H1 (cell line): ENCODE measurements around the gene SSTR4. TPM values are rescaled to one million over a fixed set of nuclear protein-coding genes. Genes with fewer than 3 reads are reported as not detected.
A peak's percentile ranks its signal among the peaks of the same experiment; 100 is the strongest.

ENCODE experiments used
- CTCF ChIA-PET: fragments of 300-600 bp; sonication (Branson Sonifier 250); formaldehyde crosslinking; loops from one replicate; lab custom pipeline; 2021; ENCODE audit not compliant: partially characterized antibody; lab: Charles Lee
- POLR2A ChIA-PET: fragments of 300-600 bp; sonication (Branson Sonifier 250); formaldehyde crosslinking; loops from one replicate; lab custom pipeline; 2021; ENCODE audit warnings: inconsistent platforms; ENCODE audit not compliant: partially characterized antibody; lab: Charles Lee
- DNase-seq, 2 experiments: peaks; one replicate each; pipeline versions ENCODE4 v3.0.0 to v3.0.0-alpha.2; 2010 to 2022; ENCODE audit warnings: low spot score in 2 of 2, low read depth in 1 of 2, mixed read lengths in 1 of 2
- FAIRE-seq: peaks from 2 replicates; lab custom pipeline; 2011; peaks lifted over from hg19 to GRCh38; lab: Jason Lieb, UNC
- H2AFZ ChIP-seq: 2 replicates; pipeline ENCODE4 v1.8.1; 2012; ENCODE audit warnings: low read length, inconsistent platforms
- H2AK5ac ChIP-seq: 2 replicates; pipeline ENCODE4 v1.6.1; 2013; ENCODE audit warnings: low read depth, low read length
- H2BK120ac ChIP-seq: replicated peaks from 2 replicates; pipeline ENCODE3; 2013; ENCODE audit warnings: low read depth, low read length, inconsistent platforms
- H2BK12ac ChIP-seq: 2 replicates; pipeline ENCODE4 v1.6.1; 2013; ENCODE audit warnings: low read depth, low read length
- H2BK15ac ChIP-seq: 2 replicates; pipeline ENCODE4 v1.6.1; 2013; ENCODE audit warnings: low read length
- H2BK20ac ChIP-seq: 2 replicates; pipeline ENCODE4 v1.6.1; 2013; ENCODE audit warnings: low read length
- H2BK5ac ChIP-seq: 2 replicates; pipeline ENCODE4 v1.6.1; 2013; ENCODE audit warnings: low read depth, low read length
- H3K14ac ChIP-seq: 2 replicates; pipeline ENCODE4 v1.6.1; 2013; ENCODE audit warnings: inconsistent platforms; ENCODE audit not compliant: insufficient read length
- H3K18ac ChIP-seq: 2 replicates; pipeline ENCODE4 v1.6.1; 2013; ENCODE audit warnings: low read length; ENCODE audit errors: extremely low read depth
- H3K23ac ChIP-seq: 2 replicates; pipeline ENCODE4 v1.6.1; 2013; ENCODE audit warnings: inconsistent platforms; ENCODE audit not compliant: insufficient read length
- H3K23me2 ChIP-seq: 2 replicates; pipeline ENCODE4 v1.6.1; 2013; ENCODE audit warnings: low read depth, low read length
- H3K27ac ChIP-seq: 2 replicates; pipeline ENCODE4 v1.6.1; 2011; ENCODE audit warnings: low read depth, low read length, inconsistent platforms
- H3K27me3 ChIP-seq, 4 experiments: replicated peaks in 1 of 4; 1 replicate in 1 of 4; 2 replicates in 3 of 4; pipeline versions ENCODE4 v1.6.1 to v1.8.1; 2011 to 2013; ENCODE audit warnings: low read length in 3 of 4, mild to moderate bottlenecking in 3 of 4, inconsistent platforms in 2 of 4, mixed read lengths in 2 of 4, moderate library complexity in 1 of 4; ENCODE audit not compliant: control insufficient read depth in 3 of 4, insufficient read depth in 3 of 4; ENCODE audit errors: extremely low read depth in 1 of 4
- H3K36me3 ChIP-seq, 4 experiments: 2 replicates each; pipeline versions ENCODE4 v1.6.1 to v1.8.1; 2011 to 2013; ENCODE audit warnings: mild to moderate bottlenecking in 4 of 4, low read length in 3 of 4, moderate library complexity in 2 of 4, control low read depth in 1 of 4, inconsistent platforms in 1 of 4; ENCODE audit not compliant: insufficient read depth in 4 of 4, control insufficient read depth in 2 of 4
- H3K4ac ChIP-seq: replicated peaks from 2 replicates; pipeline ENCODE3; 2013; ENCODE audit warnings: low read length, low read depth, mixed read lengths, inconsistent platforms; ENCODE audit not compliant: insufficient read length
- H3K4me1 ChIP-seq, 4 experiments: replicated peaks in 1 of 4; 1 replicate in 1 of 4; 2 replicates in 3 of 4; pipeline versions ENCODE4 v1.6.1 to v1.8.1; 2011 to 2013; ENCODE audit warnings: low read length in 3 of 4, inconsistent platforms in 2 of 4, mixed read lengths in 1 of 4; ENCODE audit not compliant: insufficient read depth in 4 of 4, control insufficient read depth in 3 of 4
- H3K4me2 ChIP-seq, 2 experiments: 2 replicates each; pipeline versions ENCODE4 v1.6.1 to v1.8.1; 2011 to 2013; ENCODE audit warnings: low read depth in 2 of 2, low read length in 2 of 2, control low read depth in 1 of 2, inconsistent platforms in 1 of 2, mild to moderate bottlenecking in 1 of 2; ENCODE audit not compliant: insufficient read depth in 1 of 2
- H3K4me3 ChIP-seq, 4 experiments: fragments of 200-600, 300-600 bp in 1 of 4; sonication (generic), shearing (Covaris generic), sonication (Bioruptor Twin) in 1 of 4; 2 replicates each; pipeline versions ENCODE4 v1.5.1 to v1.8.1; 2011 to 2016; ENCODE audit warnings: low read length in 4 of 4, low read depth in 3 of 4, control low read depth in 2 of 4, inconsistent platforms in 2 of 4, mild to moderate bottlenecking in 2 of 4, mixed read lengths in 1 of 4, moderate library complexity in 1 of 4; ENCODE audit not compliant: insufficient read depth in 2 of 4; ENCODE audit errors: extremely low read depth in 1 of 4
- H3K56ac ChIP-seq: replicated peaks from 2 replicates; pipeline ENCODE3; 2013; ENCODE audit warnings: low read depth, mild to moderate bottlenecking, mixed read lengths, low read length, inconsistent platforms; ENCODE audit not compliant: insufficient read length
- H3K79me1 ChIP-seq: 2 replicates; pipeline ENCODE4 v1.6.1; 2013; ENCODE audit warnings: low read depth, low read length, control low read depth
- H3K79me2 ChIP-seq, 2 experiments: 2 replicates each; pipeline versions ENCODE4 v1.6.1 to v1.8.1; 2012 to 2013; ENCODE audit warnings: low read length in 2 of 2, mild to moderate bottlenecking in 2 of 2, inconsistent platforms in 1 of 2; ENCODE audit not compliant: insufficient read depth in 2 of 2, control insufficient read depth in 1 of 2
- H3K9ac ChIP-seq, 4 experiments: replicated peaks in 1 of 4; 1 replicate in 1 of 4; 2 replicates in 3 of 4; pipeline versions ENCODE4 v1.6.1 to v1.8.1; 2011 to 2013; ENCODE audit warnings: low read depth in 3 of 4, low read length in 3 of 4, control low read depth in 2 of 4, mild to moderate bottlenecking in 2 of 4, moderate library complexity in 2 of 4, inconsistent platforms in 1 of 4; ENCODE audit errors: extremely low read depth in 1 of 4
- H3K9me3 ChIP-seq, 2 experiments: 2 replicates each; pipeline versions ENCODE4 v1.6.1 to v1.8.1; 2012 to 2013; ENCODE audit warnings: mild to moderate bottlenecking in 2 of 2, moderate library complexity in 2 of 2, control low read depth in 1 of 2, inconsistent platforms in 1 of 2, low read depth in 1 of 2, low read length in 1 of 2, mixed read lengths in 1 of 2; ENCODE audit not compliant: insufficient read depth in 2 of 2
- H4K20me1 ChIP-seq, 2 experiments: replicated peaks in 1 of 2; 2 replicates each; pipeline versions ENCODE3 to v1.8.1; 2011 to 2013; ENCODE audit warnings: inconsistent platforms in 2 of 2, low read length in 2 of 2, mild to moderate bottlenecking in 1 of 2; ENCODE audit not compliant: insufficient read depth in 2 of 2, control insufficient read depth in 1 of 2
- H4K5ac ChIP-seq: 2 replicates; pipeline ENCODE4 v1.6.1; 2013; ENCODE audit warnings: low read length, low read depth, mixed read lengths, inconsistent platforms; ENCODE audit not compliant: insufficient read length
- H4K8ac ChIP-seq: 2 replicates; pipeline ENCODE4 v1.8.0; 2013; ENCODE audit warnings: mild to moderate bottlenecking, moderate library complexity, low read length, inconsistent platforms; ENCODE audit not compliant: insufficient read depth; ENCODE audit errors: extremely low read depth
- H4K91ac ChIP-seq: replicated peaks from 2 replicates; pipeline ENCODE3; 2013; ENCODE audit warnings: low read length, mixed read lengths, inconsistent platforms; ENCODE audit not compliant: insufficient read length
- CBX8 ChIP-seq: fragments of 300-800, 300-1000 bp; sonication (generic); IDR thresholded peaks from 2 replicates; pipeline ENCODE4 v1.7.1; 2016; ENCODE audit warnings: low read depth, low read length, borderline replicate concordance
- CHD1 ChIP-seq: IDR thresholded peaks from 2 replicates; pipeline ENCODE4 v1.6.1; 2012; ENCODE audit warnings: low read depth, low read length, improper control_type of control experiment
- HDAC2 ChIP-seq, 2 experiments: fragments of 300-600 bp in 1 of 2; sonication (generic) in 1 of 2; IDR thresholded peaks; 2 replicates each; pipeline ENCODE4 v1.6.1; 2011 to 2012; ENCODE audit warnings: low read depth in 2 of 2, low read length in 2 of 2, mild to moderate bottlenecking in 2 of 2, moderate library complexity in 2 of 2, borderline replicate concordance in 1 of 2, inconsistent platforms in 1 of 2
- KDM4A ChIP-seq: IDR thresholded peaks from one replicate; pipeline ENCODE4 v1.7.1; 2012; ENCODE audit warnings: low read depth, mild to moderate bottlenecking, moderate library complexity, low read length, inconsistent platforms; ENCODE audit not compliant: severe bottlenecking
- MAFK ChIP-seq: IDR thresholded peaks from 2 replicates; pipeline ENCODE4 v1.6.1; 2012; ENCODE audit warnings: low read depth, mild to moderate bottlenecking, improper control_type of control experiment, low read length
- RAD21 ChIP-seq, 2 experiments: IDR thresholded peaks in 1 of 2; conservative IDR thresholded peaks in 1 of 2; 2 replicates each; pipeline ENCODE4 v1.6.1; 2011; ENCODE audit warnings: low read depth in 2 of 2, low read length in 2 of 2, improper control_type of control experiment in 1 of 2, inconsistent platforms in 1 of 2, mild to moderate bottlenecking in 1 of 2, moderate library complexity in 1 of 2
- SP4 ChIP-seq: IDR thresholded peaks from 2 replicates; pipeline ENCODE4 v1.6.1; 2012; ENCODE audit warnings: low read length, inconsistent platforms
- WGBS, 2 experiments: shearing (Covaris generic) in 1 of 2; methylation state at CpG; one replicate each; pipeline versions ENCODE4 v1.1.6 to v1.1.7; 2013 to 2015; ENCODE audit warnings: low lambda C conversion rate in 2 of 2, mixed read lengths in 2 of 2, inconsistent platforms in 1 of 2, low coverage in 1 of 2, missing lambda C conversion rate in 1 of 2; ENCODE audit not compliant: insufficient replicate concordance in 2 of 2, insufficient coverage in 1 of 2, insufficient read length in 1 of 2; ENCODE audit errors: extremely low coverage in 1 of 2, missing lambda C conversion rate in 1 of 2; 5-methylcytosine and 5-hydroxymethylcytosine counted together
- polyA plus RNA-seq, 7 experiments: library from polyadenylated mRNA; depleted of rRNA in 3 of 7; stranded (reverse) in 5 of 7; unstranded in 2 of 7; fragments of >200 nt in 5 of 7; fragments of 200-250 nt in 2 of 7; gene quantifications; 1 replicate in 5 of 7; 2 replicates in 1 of 7; 4 replicates in 1 of 7; pipeline versions ENCODE4 v1.2.1 to v1.2.3, GENCODE V29; 2011 to 2013; ENCODE audit warnings: missing spikeins in 2 of 7, mixed read lengths in 2 of 7
- total RNA-seq: library from RNA; stranded (reverse); fragmentation: NEBNext Ultra II Directional; extraction: Animal tissue kit (Norgen Biotek cat#: 25700); gene quantifications from 2 replicates; pipeline ENCODE4 v1.2.1, GENCODE V29; 2021
- TF ChIP-seq, protein P1 (sequence below): IDR thresholded peaks from 2 replicates; pipeline ENCODE4 v1.6.1; 2012; ENCODE audit warnings: low read length, inconsistent platforms

The SSTR4 gene
- total and polyA plus RNA-seq, 2 of the 8 experiments (the other 6 are each of a cell fraction or from before 2014, with no cell fraction given), result 0.05 TPM; not detected in 1

DNA sequence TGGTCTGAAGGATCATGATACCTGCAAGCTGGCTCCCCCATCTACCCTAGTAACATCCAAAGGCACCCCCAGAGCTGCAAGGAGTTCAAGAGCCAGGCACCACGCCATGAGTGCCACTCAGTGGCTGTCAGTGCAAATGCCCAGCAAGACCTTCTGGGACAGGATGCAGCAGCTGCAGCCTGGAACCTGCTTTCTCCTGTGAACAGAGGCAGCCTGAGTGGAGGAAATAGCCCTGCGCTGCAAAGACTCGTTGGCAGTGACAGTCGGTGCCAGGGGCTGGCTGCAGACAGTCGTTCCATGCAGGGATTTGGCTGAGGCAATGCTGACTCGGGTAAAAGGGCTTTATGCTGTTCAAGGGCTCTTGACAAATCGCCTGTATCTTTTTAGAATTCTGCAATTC is 15.7 kb upstream of the SSTR4 start:
- H3K79me1 ChIP-seq, result no peaks in the 10 kb centered on the region
- no peak overlapping the region for H3K9ac ChIP-seq
- H4K5ac ChIP-seq, result no peak overlapping the region
- H3K18ac ChIP-seq, result no peak overlapping the region
- H3K14ac ChIP-seq, result no peak overlapping the region
- H3K36me3 ChIP-seq, result no peaks in the 10 kb centered on the region
- no peak overlapping the region for H2AK5ac ChIP-seq
- ChIA-PET POLR2A (no interaction called here), CTCF (interaction anchor here (1.0 to 1.6 kb wide), 3 partner anchors 12 to 323 kb away, joined by 3 to 6 read pairs (median 4); no protein-coding TSS in a partner anchor)
- no peak overlapping the region for H3K4ac ChIP-seq
- H4K20me1 ChIP-seq, result no peaks in the 10 kb centered on the region
- H3K4me2 ChIP-seq, result no peak overlapping the region
- 92% methylated on average over 7 of the region's 7 CpGs; no CpG with 5 or more reads in 1 of the 2 experiments for WGBS, 2 experiments
- no peak overlapping the region for H3K4me3 ChIP-seq
- H3K4me1 ChIP-seq, result no peaks in the 10 kb centered on the region
- H3K23ac ChIP-seq, result no peak overlapping the region
- no peak for DNase-seq
- H2BK120ac ChIP-seq, result no peak overlapping the region
- H2BK12ac ChIP-seq, result no peak overlapping the region
- no peaks in the 10 kb centered on the region for H3K79me2 ChIP-seq
- H3K27me3 ChIP-seq, result no peaks in the 10 kb centered on the region
- no peak overlapping the region for H2BK20ac ChIP-seq
- H3K56ac ChIP-seq, result no peak overlapping the region
- H3K9me3 ChIP-seq, result no peaks in the 10 kb centered on the region
- H4K8ac ChIP-seq, result no peak overlapping the region
- 0 out of 2 replicates have a peak, but pooled peaks cover 1% of the 10 kb centered on the region for H3K23me2 ChIP-seq
- H2BK15ac ChIP-seq, result no peak overlapping the region
- H2BK5ac ChIP-seq, result no peak overlapping the region
- TF ChIP-seq HDAC2 (IDR thresholded peaks at IDR 0.05; ENCODE audit: borderline replicate concordance in 1 of 2, low read depth in 2 of 2, low read length in 2 of 2), result no peak
- TF ChIP-seq SP4, result no peak
- no peak for TF ChIP-seq KDM4A
- no peak for TF ChIP-seq CBX8
- TF ChIP-seq CHD1, result no peak
- TF ChIP-seq, protein P1, sequence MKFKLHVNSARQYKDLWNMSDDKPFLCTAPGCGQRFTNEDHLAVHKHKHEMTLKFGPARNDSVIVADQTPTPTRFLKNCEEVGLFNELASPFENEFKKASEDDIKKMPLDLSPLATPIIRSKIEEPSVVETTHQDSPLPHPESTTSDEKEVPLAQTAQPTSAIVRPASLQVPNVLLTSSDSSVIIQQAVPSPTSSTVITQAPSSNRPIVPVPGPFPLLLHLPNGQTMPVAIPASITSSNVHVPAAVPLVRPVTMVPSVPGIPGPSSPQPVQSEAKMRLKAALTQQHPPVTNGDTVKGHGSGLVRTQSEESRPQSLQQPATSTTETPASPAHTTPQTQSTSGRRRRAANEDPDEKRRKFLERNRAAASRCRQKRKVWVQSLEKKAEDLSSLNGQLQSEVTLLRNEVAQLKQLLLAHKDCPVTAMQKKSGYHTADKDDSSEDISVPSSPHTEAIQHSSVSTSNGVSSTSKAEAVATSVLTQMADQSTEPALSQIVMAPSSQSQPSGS, result no peak
- TF ChIP-seq MAFK, result peak; percentile 30; the same call in 1 of the 2 replicates
- TF ChIP-seq RAD21 (IDR thresholded peaks at IDR 0.05 in 1 of 2, conservative IDR thresholded peaks at IDR 0.05 in 1 of 2; ENCODE audit: low read depth in 2 of 2, low read length in 2 of 2), result peak in 1 of 2 experiments; percentile 11; a peak in 1 of 4 replicates
- no peak overlapping the region for H3K27ac ChIP-seq
- no peak overlapping the region for H2AFZ ChIP-seq
- FAIRE-seq, result no peak
- H4K91ac ChIP-seq, result no peak overlapping the region
